HG02763 (cell line): ENCODE results near the gene KCNG4.

Experiments used
- ATAC-seq: cut with Tn5 transposase; IDR thresholded peaks from one replicate; pipeline ENCODE4 v1.9.1; 2021; ENCODE audit warnings: mild to moderate bottlenecking, moderate library complexity; ENCODE audit not compliant: unreplicated experiment

The KCNG4 gene, protein sequence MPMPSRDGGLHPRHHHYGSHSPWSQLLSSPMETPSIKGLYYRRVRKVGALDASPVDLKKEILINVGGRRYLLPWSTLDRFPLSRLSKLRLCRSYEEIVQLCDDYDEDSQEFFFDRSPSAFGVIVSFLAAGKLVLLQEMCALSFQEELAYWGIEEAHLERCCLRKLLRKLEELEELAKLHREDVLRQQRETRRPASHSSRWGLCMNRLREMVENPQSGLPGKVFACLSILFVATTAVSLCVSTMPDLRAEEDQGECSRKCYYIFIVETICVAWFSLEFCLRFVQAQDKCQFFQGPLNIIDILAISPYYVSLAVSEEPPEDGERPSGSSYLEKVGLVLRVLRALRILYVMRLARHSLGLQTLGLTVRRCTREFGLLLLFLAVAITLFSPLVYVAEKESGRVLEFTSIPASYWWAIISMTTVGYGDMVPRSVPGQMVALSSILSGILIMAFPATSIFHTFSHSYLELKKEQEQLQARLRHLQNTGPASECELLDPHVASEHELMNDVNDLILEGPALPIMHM

DNA sequence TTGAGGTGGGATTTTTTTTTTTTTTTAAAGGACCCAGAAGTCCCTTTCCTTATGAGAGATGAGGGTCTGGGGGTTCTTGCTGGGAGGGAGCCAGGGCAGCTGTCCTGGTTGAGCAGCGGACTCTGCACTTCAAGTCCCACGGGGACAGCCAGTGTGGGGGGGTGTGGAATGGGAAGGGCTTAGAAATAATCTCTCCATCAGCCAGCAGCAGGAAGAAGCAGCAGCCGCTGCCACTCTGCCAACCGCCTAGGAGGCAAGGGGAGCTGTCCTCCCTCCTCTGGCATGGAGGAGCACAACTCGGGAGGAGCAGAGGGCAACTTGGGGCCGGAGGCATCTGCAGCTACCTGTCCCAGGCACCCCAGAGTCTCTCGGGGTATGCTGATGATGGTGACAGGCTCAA is at the start of gene KCNG4:
Gene KCNG4, minus strand, starts transcription at position 104 of the 400 bp plus-strand sequence. CDS start 2,527 bp downstream, outside the sequence.
- no peak for ATAC-seq

GRCh38 chr16:84288902-84289301 is 49.1 kb upstream of the KCNG4 start:
- ATAC-seq: no peak

GRCh38 chr16:84286578-84287240 is 46.9 kb upstream of the KCNG4 start:
- no peak for ATAC-seq

- ATAC-seq: no peak
Observed at GRCh38 chr16:84284154-84284722, 44.4 kb upstream of the KCNG4 start.

DNA sequence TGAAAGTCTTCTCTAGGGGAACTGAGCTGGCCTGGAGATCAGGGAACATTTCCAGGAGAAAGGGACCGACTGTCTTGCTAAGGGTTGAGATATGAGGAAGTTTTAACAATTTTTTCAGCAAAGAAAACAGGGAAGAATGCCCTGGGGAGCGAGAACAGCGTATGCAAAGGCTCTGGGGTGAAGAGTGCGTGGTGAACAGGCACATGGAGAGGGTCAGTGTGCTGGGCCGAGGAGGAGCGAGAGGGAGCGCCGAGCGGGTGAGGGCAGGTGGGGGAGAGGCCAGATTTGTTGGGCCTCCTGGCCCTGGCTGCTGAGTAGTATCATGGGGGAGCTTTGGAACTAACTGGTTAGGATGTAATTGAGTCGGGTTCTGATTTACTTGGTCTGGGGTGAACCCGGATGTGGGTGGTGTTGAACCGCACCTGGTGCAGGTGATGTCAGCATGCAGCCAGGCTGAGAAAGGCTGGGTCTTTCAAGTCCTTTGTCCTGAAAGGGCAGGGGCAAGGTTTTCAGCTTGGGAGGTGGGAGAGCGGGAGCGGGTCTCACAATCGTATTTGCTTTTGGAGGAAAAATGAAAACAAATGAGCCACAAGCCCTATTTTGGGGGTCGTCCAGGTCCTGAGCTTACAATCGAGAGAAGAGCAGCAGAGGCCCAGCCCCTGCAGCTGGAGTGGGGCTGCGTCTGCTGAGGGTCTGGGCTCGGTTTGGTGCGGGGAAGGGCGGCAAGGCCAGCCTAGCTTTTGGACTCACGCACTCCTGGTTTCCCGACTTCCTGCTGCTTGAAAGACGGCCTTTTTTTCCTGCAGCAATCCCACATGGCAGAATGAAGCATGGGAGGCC is 43.7 kb upstream of the KCNG4 start:
- no peak for ATAC-seq

- ATAC-seq: no peak
Observed at GRCh38 chr16:84282533-84282932, 42.7 kb upstream of the KCNG4 start.

GRCh38 chr16:84281074-84281473 is 41.3 kb upstream of the KCNG4 start:
- no peak for ATAC-seq

DNA sequence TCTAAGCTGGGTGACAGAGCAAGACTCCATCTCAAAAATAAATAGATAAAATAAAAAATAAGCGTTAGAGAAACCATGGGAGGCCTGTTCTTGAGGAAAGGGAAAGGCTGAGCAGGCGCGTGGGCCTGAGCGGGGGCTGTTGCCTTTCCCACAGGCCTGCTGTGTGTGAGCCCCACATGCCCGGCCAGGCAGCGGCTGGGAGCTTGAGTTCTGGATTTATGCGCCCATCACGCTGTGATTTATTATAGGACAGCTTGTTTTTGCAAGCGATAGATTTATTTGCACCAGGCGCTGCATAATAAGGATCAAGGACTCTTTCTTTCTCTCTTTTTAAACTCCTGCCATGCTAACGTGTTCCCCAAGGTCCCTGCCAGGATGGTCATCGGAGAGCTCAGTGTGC is 40.1 kb upstream of the KCNG4 start:
- no peak for ATAC-seq

DNA sequence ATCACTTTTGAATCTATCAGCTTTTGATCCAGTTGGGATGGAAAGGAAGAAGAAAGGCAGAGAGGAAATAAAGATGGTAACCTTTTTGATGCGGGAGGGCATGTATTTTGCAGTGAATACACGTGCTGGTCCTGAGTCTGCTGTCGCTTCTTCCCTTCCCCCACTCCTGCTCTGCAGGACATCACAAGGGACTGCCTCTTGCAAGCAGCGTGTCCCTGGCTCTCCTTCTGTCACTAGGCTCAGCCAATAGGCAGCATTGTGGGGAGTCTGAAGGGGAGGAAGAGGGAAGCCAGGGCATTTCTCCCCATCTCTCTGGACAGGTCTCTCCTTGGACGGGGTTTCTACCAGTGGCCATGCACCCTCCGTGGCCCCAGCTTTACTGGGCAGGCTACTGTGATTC is 39.2 kb upstream of the KCNG4 start:
- ATAC-seq: no peak

GRCh38 chr16:84278333-84278732 is 38.5 kb upstream of the KCNG4 start:
- ATAC-seq: no peak

DNA sequence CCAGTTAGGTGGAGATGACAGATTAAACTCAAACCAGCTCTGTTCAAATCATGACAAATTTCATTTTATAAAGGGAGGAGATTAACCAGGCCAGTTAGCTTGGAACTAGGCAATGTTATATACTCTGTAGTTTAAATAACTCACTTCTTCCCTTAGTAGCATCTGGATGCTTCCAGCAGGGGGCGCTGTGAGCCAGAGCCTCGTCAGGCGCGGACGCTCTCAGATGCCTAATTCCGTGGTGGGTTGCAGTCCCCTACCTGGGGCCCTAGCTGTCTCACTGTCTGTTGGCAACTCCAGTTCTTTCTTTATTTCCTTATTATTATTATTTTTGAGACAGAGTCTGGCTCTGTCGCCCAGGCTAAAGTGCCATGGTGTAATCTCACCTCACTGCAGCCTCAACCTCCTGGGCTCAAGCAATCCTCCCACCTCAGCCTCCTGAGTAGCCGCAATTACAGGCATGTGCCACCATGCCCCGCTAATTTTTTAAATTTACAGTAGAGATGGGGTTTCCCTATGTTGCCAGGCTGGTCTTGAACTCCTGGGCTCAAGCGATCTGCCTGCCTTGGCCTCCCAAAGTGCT is 37.5 kb upstream of the KCNG4 start:
- no peak for ATAC-seq

- no peak for ATAC-seq
Observed at GRCh38 chr16:84275585-84276151, 35.9 kb upstream of the KCNG4 start.

DNA sequence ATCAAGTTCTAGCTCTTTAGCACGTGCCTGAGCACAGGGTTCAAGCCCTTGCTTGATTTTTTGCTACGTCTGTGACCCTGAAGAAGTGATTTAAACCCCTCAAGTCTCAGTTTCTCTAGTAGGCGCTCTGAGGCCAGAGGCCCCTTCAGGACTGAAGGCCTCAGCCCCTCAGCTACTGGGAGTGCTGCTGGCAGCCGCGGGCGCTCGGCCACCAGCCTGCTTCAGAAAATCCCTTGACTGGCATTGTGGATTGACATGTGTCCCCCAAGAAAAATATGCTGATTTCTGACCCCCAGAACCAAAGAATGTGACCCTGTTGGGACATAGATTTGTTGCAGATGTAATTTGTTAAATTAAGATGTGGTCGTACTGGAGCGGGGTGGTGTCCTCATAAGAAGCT is 34.7 kb upstream of the KCNG4 start:
- ATAC-seq: no peak

- no peak for ATAC-seq
Observed at GRCh38 chr16:84272740-84273320, 33.0 kb upstream of the KCNG4 start.

GRCh38 chr16:84271866-84272265 is 32.1 kb upstream of the KCNG4 start:
- no peak for ATAC-seq

DNA sequence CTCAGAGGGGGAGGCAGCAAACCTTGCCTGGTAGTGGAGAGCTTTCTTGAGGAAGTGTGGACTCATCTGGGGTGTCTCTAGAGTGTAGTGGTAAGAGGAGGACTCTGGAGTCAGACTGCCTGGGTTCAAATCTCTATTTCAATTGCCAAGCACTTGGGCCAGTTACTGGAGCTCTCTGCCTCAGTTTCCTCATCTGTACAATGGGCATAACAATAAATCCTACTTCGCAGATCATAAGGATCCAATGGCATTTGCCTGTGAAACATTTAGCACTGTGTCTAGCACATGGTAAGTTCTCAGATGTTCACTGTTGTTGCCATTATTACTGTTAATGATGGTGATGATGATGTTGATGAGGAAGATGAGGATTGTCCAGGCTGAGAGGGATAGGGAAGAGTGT is 31.2 kb upstream of the KCNG4 start:
- ATAC-seq: no peak

DNA sequence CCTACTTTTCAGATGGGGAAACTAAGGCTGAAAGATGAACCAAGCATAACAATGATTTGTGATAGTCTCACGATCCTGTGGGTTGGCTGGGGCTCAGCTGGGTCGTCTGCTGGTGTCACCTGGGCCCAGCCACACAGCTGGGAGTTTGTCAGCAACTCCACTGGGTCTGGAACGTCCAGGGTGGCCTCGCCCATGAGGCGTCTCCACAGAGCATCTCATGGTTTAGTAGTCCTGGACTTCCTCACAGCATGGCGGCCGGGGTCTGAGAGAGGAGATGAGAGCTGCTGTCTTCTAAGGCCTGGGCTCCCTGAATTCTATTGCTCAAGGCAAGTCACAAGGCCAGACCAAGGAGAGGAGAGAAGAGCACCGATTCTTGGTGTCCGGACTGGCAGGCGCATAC is 30.7 kb upstream of the KCNG4 start:
- ATAC-seq: no peak

DNA sequence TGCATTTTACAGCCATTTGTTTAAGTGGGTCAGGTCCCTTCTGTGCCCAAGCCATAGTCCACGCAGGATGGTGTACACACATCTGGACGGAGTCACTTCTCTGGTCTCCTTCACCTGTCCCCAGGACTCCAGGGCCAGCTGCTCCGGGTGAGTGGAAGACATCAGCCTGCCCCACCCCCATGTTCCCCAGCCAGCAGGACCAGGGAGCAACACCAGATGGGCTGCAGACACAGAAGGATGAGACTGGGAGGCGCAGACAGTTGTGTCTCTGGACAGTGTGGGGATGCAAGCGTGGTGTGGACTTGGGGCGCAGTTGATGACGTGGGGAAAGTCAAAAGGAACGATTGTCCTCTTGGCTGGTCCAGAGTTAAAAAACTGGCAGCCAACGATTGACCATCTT is 30.3 kb upstream of the KCNG4 start:
- ATAC-seq: no peak

- ATAC-seq: no peak
Observed at GRCh38 chr16:84268291-84269040, 28.7 kb upstream of the KCNG4 start.
